ENCODE results near the gene PDLIM1. TPM values are rescaled to one million over a fixed set of nuclear protein-coding genes. Genes with fewer than 3 reads are reported as not detected.

The PDLIM1 gene
- total and polyA plus RNA-seq, 9 of the 15 experiments (the other 6 are each of a cell fraction or from before 2014, with no cell fraction given), result 19.8 to 164 (median 39.1) TPM

- TF ChIP-seq KDM2B (CRISPR knock-in tag; IDR thresholded peaks at IDR 0.05) (no peak), CHD7 (IDR thresholded peaks at IDR 0.05; ENCODE audit: low read depth, low read length) (no peak), SFPQ (IDR thresholded peaks at IDR 0.05; ENCODE audit: low read depth, low read length) (no peak)
Measured at GRCh38 chr10:95244152-95244551, 46.7 kb downstream of the PDLIM1 start (continued).

All from K562 (cell line).